ENCODE measurements around the gene WDFY4.

DNA sequence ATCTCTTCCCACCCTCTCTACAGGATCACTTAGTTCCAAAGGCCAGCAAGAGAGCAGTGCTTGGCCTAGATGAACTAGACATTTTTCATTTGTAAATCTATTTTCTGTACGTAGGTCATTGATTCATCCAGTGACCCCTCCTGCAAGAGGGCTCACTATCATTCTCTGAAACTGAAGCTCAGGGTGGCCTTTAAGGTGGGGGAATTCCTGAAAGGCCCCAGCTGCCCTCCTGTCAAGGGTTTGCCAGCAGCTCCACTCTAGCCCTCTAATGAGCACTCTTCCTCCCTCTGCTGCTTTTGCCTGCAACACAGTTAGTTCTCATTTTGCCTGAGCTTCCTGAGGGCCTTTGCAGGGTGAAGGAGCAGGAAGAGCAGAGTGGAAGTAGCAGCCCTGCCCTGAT is 213.8 kb downstream of the WDFY4 start:
- TF ChIP-seq, protein P1, sequence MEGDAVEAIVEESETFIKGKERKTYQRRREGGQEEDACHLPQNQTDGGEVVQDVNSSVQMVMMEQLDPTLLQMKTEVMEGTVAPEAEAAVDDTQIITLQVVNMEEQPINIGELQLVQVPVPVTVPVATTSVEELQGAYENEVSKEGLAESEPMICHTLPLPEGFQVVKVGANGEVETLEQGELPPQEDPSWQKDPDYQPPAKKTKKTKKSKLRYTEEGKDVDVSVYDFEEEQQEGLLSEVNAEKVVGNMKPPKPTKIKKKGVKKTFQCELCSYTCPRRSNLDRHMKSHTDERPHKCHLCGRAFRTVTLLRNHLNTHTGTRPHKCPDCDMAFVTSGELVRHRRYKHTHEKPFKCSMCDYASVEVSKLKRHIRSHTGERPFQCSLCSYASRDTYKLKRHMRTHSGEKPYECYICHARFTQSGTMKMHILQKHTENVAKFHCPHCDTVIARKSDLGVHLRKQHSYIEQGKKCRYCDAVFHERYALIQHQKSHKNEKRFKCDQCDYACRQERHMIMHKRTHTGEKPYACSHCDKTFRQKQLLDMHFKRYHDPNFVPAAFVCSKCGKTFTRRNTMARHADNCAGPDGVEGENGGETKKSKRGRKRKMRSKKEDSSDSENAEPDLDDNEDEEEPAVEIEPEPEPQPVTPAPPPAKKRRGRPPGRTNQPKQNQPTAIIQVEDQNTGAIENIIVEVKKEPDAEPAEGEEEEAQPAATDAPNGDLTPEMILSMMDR (IDR thresholded peaks at IDR 0.05) = no peak
- no peak for TF ChIP-seq EP300 (IDR thresholded peaks at IDR 0.05; ENCODE audit: low read depth)
